ENCODE results near the gene IL17RA. TPM values are rescaled to one million over a fixed set of nuclear protein-coding genes. Genes with fewer than 3 reads are reported as not detected.

The IL17RA gene
- polyA plus RNA-seq, 4 donors = 3.8 to 7.6 (median 5.6) TPM

- DNase-seq = no peak
- H3K9me3 ChIP-seq (ENCODE audit: control insufficient read depth in 2 of 2, insufficient read depth in 1 of 2, low read depth in 1 of 2, low read length in 1 of 2) = no peaks in the 10 kb centered on the region
- H3K4me3 ChIP-seq (ENCODE audit: low read depth in 1 of 3, low read length in 3 of 3) = no peak overlapping the region
- no peak overlapping the region for H3K27ac ChIP-seq (ENCODE audit: low read depth in 1 of 3, low read length in 2 of 3)
- H3K36me3 ChIP-seq (ENCODE audit: control insufficient read depth in 3 of 3, insufficient read depth in 2 of 3, low read depth in 1 of 3, low read length in 3 of 3) = no peaks in the 10 kb centered on the region
- H3K4me1 ChIP-seq (ENCODE audit: control insufficient read depth in 3 of 3, insufficient read depth in 2 of 3, low read depth in 1 of 3, low read length in 2 of 3) = no peaks in the 10 kb centered on the region
- no peak for FAIRE-seq
- H3K27me3 ChIP-seq (ENCODE audit: control insufficient read depth in 3 of 3, insufficient read depth in 3 of 3, low read length in 3 of 3) = peaks cover 0 to 3% (median 0%) of the 10 kb centered on the region in 3 donors
Measured at GRCh38 chr22:17074648-17075002, 10.2 kb upstream of the IL17RA start.

DNA sequence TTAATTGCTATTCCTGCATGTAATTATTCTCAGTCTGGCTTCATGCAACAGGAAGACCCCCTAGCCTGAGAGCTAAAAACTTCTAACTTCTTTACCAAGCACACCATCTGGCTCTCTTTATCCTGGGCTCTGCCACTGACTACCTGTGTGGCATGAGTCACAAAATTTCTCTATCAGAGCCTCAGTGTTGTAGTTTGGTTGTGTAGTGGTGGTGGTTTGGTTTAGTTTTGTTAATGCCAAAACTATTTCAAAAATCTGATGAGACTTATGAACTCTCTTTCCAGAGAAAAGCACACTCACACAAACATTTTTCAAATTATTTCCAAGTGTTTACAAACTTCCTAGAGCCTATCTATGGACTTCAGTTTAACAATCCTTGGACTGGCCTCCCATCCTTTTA lies 7.5 kb upstream of the IL17RA start:
- H3K27ac ChIP-seq (ENCODE audit: low read depth in 1 of 3, low read length in 2 of 3) = no peak overlapping the region
- no peak overlapping the region for H3K4me3 ChIP-seq (ENCODE audit: low read depth in 1 of 3, low read length in 3 of 3)
- no peak for DNase-seq
- H3K27me3 ChIP-seq (ENCODE audit: control insufficient read depth in 3 of 3, insufficient read depth in 3 of 3, low read length in 3 of 3) = peaks cover 0 to 3% (median 0%) of the 10 kb centered on the region in 3 donors
- no peaks in the 10 kb centered on the region for H3K9me3 ChIP-seq (ENCODE audit: control insufficient read depth in 2 of 2, insufficient read depth in 1 of 2, low read depth in 1 of 2, low read length in 1 of 2)
- no peaks in the 10 kb centered on the region for H3K4me1 ChIP-seq (ENCODE audit: control insufficient read depth in 3 of 3, insufficient read depth in 2 of 3, low read depth in 1 of 3, low read length in 2 of 3)
- no peaks in the 10 kb centered on the region for H3K36me3 ChIP-seq (ENCODE audit: control insufficient read depth in 3 of 3, insufficient read depth in 2 of 3, low read depth in 1 of 3, low read length in 3 of 3)
- no peak for FAIRE-seq

DNA sequence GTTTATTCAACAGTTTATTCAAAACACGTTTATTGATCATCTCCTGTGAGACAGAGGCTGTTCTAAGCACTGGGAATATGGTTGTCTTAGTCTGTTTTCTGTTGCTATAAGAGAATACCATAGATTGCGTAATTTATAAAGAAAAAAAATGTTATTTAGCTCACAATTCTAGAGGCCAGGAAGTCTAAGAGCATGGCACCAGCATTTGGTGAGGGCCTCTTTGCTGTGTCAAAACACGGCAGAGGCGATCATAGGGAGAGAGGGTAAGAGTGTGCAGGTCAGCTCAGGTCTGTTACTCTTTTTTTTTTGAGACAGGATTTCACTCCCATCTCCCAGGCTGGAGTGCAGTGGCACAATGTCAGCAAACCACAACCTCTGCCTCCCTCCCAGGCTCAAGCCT lies 5.2 kb upstream of the IL17RA start:
- Histone ChIP-seq H3K27ac (ENCODE audit: low read depth in 1 of 3, low read length in 2 of 3) (no peak overlapping the region), H3K9me3 (ENCODE audit: control insufficient read depth in 2 of 2, insufficient read depth in 1 of 2, low read depth in 1 of 2, low read length in 1 of 2) (no peaks in the 10 kb centered on the region), H3K27me3 (ENCODE audit: control insufficient read depth in 3 of 3, insufficient read depth in 3 of 3, low read length in 3 of 3) (peaks cover 0 to 3% (median 0%) of the 10 kb centered on the region in 3 donors), H3K4me3 (ENCODE audit: low read depth in 1 of 3, low read length in 3 of 3) (no peak overlapping the region), H3K36me3 (ENCODE audit: control insufficient read depth in 3 of 3, insufficient read depth in 2 of 3, low read depth in 1 of 3, low read length in 3 of 3) (no peaks in the 10 kb centered on the region), H3K4me1 (ENCODE audit: control insufficient read depth in 3 of 3, insufficient read depth in 2 of 3, low read depth in 1 of 3, low read length in 2 of 3) (no peaks in the 10 kb centered on the region)
- DNase-seq = no peak
- no peak for FAIRE-seq
- 76 to 86% (median 78%) methylated on average over 4 of the region's 4 CpGs for WGBS, 3 donors

- H3K9me3 ChIP-seq (ENCODE audit: control insufficient read depth in 2 of 2, insufficient read depth in 1 of 2, low read depth in 1 of 2, low read length in 1 of 2) = no peaks in the 10 kb centered on the region
- H3K27ac ChIP-seq (ENCODE audit: low read depth in 1 of 3, low read length in 2 of 3) = no peak overlapping the region
- peaks cover 0 to 6% (median 3%) of the 10 kb centered on the region in 3 donors for H3K4me1 ChIP-seq (ENCODE audit: control insufficient read depth in 3 of 3, insufficient read depth in 2 of 3, low read depth in 1 of 3, low read length in 2 of 3)
- no peak overlapping the region for H3K4me3 ChIP-seq (ENCODE audit: low read depth in 1 of 3, low read length in 3 of 3)
- no peak for DNase-seq
- peaks cover 0 to 7% (median 2%) of the 10 kb centered on the region in 3 donors for H3K27me3 ChIP-seq (ENCODE audit: control insufficient read depth in 3 of 3, insufficient read depth in 3 of 3, low read length in 3 of 3)
- no peak for FAIRE-seq
- H3K36me3 ChIP-seq (ENCODE audit: control insufficient read depth in 3 of 3, insufficient read depth in 2 of 3, low read depth in 1 of 3, low read length in 3 of 3) = no peaks in the 10 kb centered on the region
- 91 to 96% (median 95%) methylated on average over 5 of the region's 5 CpGs for WGBS, 3 donors
Measured at GRCh38 chr22:17083255-17083654, 1.5 kb upstream of the IL17RA start.

DNA sequence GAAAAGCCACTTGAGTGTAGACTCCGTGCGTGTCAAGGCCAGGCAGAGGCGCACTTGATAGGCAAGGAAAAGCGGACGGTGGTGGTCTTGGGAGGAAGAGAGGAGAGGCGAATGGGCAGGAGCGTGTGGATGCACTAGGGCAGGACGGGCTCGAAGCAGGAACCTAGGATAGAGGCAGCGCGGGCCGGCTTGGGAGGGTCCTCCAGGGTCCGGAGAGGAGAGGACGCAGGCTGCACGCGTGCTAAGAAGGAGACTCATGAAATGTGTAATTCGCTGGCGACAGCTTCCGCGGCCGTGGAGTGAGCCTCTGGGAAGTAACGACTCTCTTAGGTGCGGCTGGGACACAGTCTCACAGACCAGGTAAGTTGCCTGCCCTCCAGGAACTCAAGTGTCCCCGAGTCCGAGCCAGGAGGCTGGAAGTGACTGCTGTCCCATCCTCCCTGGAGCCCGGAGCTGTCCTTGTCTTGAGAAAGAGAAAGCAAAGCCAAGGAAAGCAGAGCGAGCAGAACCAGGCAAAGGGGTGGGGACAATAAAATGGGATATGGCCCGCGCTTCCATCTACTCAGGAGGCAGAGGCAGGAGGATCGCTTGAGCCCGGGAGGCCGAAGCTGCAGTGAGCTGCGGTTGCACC lies 874 bp upstream of the IL17RA start:
- FAIRE-seq (no peak), DNase-seq (peak in 1 of 2 donors; percentile 16)
- H3K4me1 ChIP-seq (ENCODE audit: control insufficient read depth in 3 of 3, insufficient read depth in 2 of 3, low read depth in 1 of 3, low read length in 2 of 3) = peaks cover 0 to 6% (median 3%) of the 10 kb centered on the region in 3 donors
- WGBS, 3 donors = 89 to 92% (median 92%) methylated on average over 33 of the region's 33 CpGs
- H3K36me3 ChIP-seq (ENCODE audit: control insufficient read depth in 3 of 3, insufficient read depth in 2 of 3, low read depth in 1 of 3, low read length in 3 of 3) = no peaks in the 10 kb centered on the region
- H3K27ac ChIP-seq (ENCODE audit: low read depth in 1 of 3, low read length in 2 of 3) = peak overlapping the region in 1 of 3 donors; percentile 12
- H3K9me3 ChIP-seq (ENCODE audit: control insufficient read depth in 2 of 2, insufficient read depth in 1 of 2, low read depth in 1 of 2, low read length in 1 of 2) = no peaks in the 10 kb centered on the region
- peaks cover 0 to 7% (median 0%) of the 10 kb centered on the region in 3 donors for H3K27me3 ChIP-seq (ENCODE audit: control insufficient read depth in 3 of 3, insufficient read depth in 3 of 3, low read length in 3 of 3)
- peak overlapping the region in 1 of 3 donors; percentile 61 for H3K4me3 ChIP-seq (ENCODE audit: low read depth in 1 of 3, low read length in 3 of 3)

DNA sequence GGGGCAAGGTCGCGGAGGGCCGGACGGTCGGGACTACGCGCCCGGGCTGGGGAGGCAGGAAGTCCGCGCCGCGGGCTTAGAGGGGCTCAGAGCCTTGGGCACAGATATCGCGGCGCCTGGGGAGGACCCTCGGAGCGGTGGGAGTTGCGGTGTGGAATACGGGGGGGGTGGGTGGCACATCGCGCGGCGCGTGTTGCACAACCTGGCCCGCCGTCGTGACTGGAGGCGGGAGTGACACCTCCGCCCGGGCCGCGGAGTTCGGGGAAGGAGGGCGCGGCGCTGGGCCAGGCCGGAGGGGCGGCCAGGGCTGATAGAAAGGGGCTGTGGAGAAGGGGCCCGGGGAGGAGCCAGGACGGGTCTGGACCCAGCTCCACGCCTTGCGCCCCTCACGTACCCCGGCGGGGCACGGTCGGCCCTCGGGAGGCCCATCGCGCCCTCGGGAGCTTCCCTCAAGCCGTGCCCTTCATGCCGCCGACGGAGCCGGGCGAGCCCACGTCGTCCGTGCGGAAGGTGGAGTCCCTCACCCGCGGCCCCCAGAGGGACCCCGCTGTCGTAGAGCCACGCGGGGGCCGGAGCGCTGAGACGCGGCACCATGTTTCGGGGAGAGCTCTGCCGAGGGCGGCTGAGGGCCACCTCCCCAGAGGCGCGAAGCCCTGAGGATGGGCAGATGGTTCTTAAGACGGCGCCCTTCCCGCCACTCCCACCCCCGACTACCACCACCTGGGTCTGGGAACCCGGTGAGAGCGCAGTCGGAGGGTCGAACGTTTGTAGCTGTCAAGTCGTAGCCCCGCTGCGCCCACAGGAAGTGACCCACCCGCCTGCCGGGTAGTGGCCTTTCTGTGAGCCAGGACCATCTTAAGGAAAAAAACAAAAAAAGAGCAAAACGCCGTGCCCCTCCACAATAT lies 729 bp downstream of the IL17RA start:
- peak; percentile 38 to 57 for DNase-seq
- 4 to 16% (median 13%) methylated on average over 69 to 92 of the region's 92 CpGs for WGBS, 3 donors
- Histone ChIP-seq H3K27ac (ENCODE audit: low read depth in 1 of 3, low read length in 2 of 3) (peak overlapping the region in 2 of 3 donors; percentile 91 to 96), H3K4me1 (ENCODE audit: control insufficient read depth in 3 of 3, insufficient read depth in 2 of 3, low read depth in 1 of 3, low read length in 2 of 3) (peaks cover 0 to 6% (median 3%) of the 10 kb centered on the region in 3 donors), H3K4me3 (ENCODE audit: low read depth in 1 of 3, low read length in 3 of 3) (peak overlapping the region; percentile 61 to 98 (median 68)), H3K9me3 (ENCODE audit: control insufficient read depth in 2 of 2, insufficient read depth in 1 of 2, low read depth in 1 of 2, low read length in 1 of 2) (no peaks in the 10 kb centered on the region), H3K27me3 (ENCODE audit: control insufficient read depth in 3 of 3, insufficient read depth in 3 of 3, low read length in 3 of 3) (peaks cover 0 to 7% (median 0%) of the 10 kb centered on the region in 3 donors), H3K36me3 (ENCODE audit: control insufficient read depth in 3 of 3, insufficient read depth in 2 of 3, low read depth in 1 of 3, low read length in 3 of 3) (no peaks in the 10 kb centered on the region)
- no peak for FAIRE-seq

DNA sequence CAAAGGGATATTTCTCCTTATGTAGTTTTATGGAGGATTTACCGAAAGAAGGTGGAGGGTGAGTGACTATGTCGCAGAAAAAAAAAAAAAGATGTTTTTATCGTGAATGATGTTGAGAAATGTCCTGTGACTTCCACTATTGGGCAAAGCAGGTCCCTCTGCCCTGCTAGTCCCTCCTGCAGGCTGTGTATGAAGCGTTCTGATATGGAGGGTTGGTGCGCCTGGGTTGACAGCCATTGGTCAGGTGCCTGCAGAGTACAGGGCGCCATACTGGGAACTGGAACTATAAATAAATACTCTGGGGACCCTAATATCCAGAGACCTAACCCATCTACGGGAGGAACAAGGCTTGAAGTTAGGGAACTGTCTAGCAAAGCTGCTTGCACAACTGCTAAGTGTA lies 1.5 kb downstream of the IL17RA start:
- no peak for FAIRE-seq
- no peaks in the 10 kb centered on the region for H3K36me3 ChIP-seq (ENCODE audit: control insufficient read depth in 3 of 3, insufficient read depth in 2 of 3, low read depth in 1 of 3, low read length in 3 of 3)
- H3K27me3 ChIP-seq (ENCODE audit: control insufficient read depth in 3 of 3, insufficient read depth in 3 of 3, low read length in 3 of 3) = peaks cover 0 to 7% (median 0%) of the 10 kb centered on the region in 3 donors
- 81 to 90% (median 86%) methylated on average over 7 of the region's 7 CpGs for WGBS, 3 donors
- H3K4me3 ChIP-seq (ENCODE audit: low read depth in 1 of 3, low read length in 3 of 3) = no peak overlapping the region
- no peaks in the 10 kb centered on the region for H3K9me3 ChIP-seq (ENCODE audit: control insufficient read depth in 2 of 2, insufficient read depth in 1 of 2, low read depth in 1 of 2, low read length in 1 of 2)
- DNase-seq = no peak
- no peak overlapping the region for H3K27ac ChIP-seq (ENCODE audit: low read depth in 1 of 3, low read length in 2 of 3)
- peaks cover 0 to 6% (median 3%) of the 10 kb centered on the region in 3 donors for H3K4me1 ChIP-seq (ENCODE audit: control insufficient read depth in 3 of 3, insufficient read depth in 2 of 3, low read depth in 1 of 3, low read length in 2 of 3)

DNA sequence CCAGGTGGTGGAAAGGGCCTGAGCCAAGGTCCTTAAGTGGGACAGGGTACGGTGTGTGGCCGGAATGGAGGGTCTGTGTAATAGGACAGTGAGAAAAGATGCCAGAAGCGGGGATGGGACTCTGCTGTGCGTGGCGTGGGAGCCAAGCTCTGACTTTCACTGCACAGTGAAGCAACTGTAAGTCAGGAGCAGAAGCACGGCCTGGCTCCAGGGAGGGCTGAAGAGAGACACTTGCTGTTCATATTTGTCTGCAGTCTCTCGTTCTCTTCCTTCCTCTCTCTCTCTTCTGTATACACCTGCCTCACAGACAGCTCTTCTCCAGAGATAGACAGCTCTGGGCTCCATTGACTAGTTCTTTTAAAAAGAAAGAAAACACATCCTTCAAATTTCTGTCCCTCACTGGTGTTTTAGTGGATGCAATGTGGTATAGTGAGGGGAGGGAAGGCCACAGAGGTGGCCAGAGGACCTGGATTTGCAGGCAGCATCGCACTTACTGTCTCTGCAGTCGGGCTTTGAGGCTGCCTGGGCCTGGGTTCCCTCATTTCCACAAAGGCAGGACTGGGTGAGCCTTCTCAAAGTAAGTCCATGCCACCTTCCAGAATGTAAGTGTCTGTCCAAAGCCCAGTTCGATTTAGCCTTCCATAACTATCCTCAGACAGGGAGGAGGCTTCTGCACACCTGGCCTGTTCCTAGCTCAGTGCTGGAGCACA lies 2.1 kb downstream of the IL17RA start:
- Histone ChIP-seq H3K27me3 (ENCODE audit: control insufficient read depth in 3 of 3, insufficient read depth in 3 of 3, low read length in 3 of 3) (peaks cover 0 to 7% (median 0%) of the 10 kb centered on the region in 3 donors), H3K36me3 (ENCODE audit: control insufficient read depth in 3 of 3, insufficient read depth in 2 of 3, low read depth in 1 of 3, low read length in 3 of 3) (no peaks in the 10 kb centered on the region), H3K9me3 (ENCODE audit: control insufficient read depth in 2 of 2, insufficient read depth in 1 of 2, low read depth in 1 of 2, low read length in 1 of 2) (no peaks in the 10 kb centered on the region), H3K4me3 (ENCODE audit: low read depth in 1 of 3, low read length in 3 of 3) (no peak overlapping the region), H3K27ac (ENCODE audit: low read depth in 1 of 3, low read length in 2 of 3) (peak overlapping the region in 1 of 3 donors; percentile 17), H3K4me1 (ENCODE audit: control insufficient read depth in 3 of 3, insufficient read depth in 2 of 3, low read depth in 1 of 3, low read length in 2 of 3) (peaks cover 0 to 6% (median 3%) of the 10 kb centered on the region in 3 donors)
- DNase-seq (no peak), FAIRE-seq (no peak)
- WGBS, 3 donors = 69 to 75% (median 74%) methylated on average over 10 of the region's 10 CpGs
